DMS79 treated with DMSO at 0.1 percent for 48 hours (cell line): ENCODE results near the gene KIF26B.

ENCODE experiments used
- DNase-seq: peaks from one replicate; lab custom pipeline; 2025; lab: John Stamatoyannopoulos, UW

KIF26B gene

DNA sequence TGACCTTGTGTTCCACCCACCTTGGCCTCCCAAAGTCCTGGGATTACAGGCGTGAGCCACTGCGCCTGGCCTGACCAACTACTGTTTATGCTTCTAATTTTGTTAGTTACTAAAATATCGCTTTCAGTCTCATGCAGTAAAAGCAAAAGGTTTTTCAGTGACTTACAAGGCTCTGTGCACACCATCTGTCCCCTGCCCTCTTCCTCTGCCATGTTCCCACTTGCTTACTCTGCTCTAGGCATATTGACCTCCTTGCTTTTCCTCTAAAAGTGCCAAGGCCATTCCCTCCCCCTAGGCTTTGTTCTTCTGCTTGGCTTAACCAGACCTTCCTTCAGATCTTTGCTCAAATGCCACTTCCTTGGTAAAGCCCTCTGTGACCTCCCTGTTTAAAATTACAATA lies 276.9 kb downstream of the KIF26B start:
- DNase-seq = no peak

GRCh38 chr1:245432228-245432875 lies 277.6 kb downstream of the KIF26B start:
- no peak for DNase-seq

- DNase-seq = peak; percentile 80
These were observed 278.8 kb downstream of the KIF26B start for GRCh38 chr1:245433561-245433960.

GRCh38 chr1:245434280-245434679 lies 279.5 kb downstream of the KIF26B start:
- DNase-seq = peak; percentile 21

DNA sequence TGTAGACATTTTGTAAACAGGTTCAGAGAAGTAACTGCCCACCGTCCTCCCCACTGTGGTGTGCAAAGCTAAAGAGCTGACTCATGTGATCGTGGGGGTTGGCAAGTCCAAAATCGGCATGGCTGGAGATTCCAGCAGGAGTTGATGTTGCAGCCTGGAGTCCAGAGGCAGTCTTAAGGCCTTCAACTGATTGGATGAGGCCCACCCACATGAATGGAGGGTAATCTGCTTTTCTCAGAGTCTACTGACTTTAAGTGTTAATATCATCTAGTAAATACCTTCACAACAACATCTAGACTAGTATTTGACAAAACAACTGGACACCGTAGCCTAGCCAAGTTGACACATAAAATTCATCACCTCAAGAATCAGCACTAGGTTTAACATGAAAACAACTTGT lies 281.6 kb downstream of the KIF26B start:
- no peak for DNase-seq

DNA sequence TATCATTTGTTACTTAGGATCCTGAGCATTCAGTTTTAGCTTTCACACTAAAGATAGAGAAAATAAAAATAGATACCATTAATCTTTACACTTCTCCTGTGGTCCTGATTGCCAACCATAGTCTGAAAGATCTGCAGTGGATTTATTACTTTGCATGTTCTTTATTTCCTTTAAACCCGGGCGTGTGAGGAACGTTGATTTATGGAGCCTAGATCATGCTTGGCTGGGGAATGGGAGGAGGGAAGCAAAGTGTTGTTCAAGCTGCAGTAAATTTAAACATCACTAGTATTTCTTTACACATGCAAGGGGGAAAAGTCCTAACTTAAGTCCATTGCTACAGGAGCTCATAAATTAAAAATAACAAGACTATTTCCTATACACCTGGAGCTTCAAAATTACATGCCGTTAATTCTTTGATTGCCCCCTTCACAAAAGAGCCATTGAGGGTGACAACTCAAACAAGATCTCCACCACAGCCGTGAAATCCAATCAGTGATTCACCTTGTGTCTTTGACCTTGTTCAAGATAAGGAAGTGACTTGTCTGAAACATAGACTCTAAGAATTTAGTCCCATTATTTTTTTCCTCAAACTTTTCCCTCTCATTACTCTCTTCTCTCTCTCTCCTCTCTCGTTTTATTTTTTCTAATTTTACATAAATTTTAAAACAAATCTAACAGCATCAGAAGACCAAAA lies 282.7 kb downstream of the KIF26B start:
- DNase-seq = no peak

- DNase-seq = no peak
These were observed 286.1 kb downstream of the KIF26B start for GRCh38 chr1:245440922-245441321.

DNA sequence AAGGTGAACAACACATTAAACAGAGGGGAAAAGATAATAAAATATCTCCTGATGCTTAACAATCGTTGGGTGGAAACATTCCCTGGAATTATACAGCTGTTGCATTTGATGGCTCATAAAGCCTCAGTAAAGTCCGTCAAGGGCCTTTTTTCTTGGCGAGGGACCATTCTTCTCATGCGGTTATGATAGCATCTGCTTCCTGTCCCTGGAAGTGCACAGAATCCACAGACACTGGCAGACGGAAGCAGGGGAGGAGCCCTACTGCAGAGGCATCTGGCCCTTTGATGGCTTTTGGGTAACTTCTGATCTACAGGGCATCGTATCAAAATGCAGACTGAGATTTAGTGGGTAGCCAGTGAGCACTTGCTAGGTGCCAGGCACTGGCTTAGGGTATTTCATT lies 286.9 kb downstream of the KIF26B start:
- DNase-seq = peak; percentile 15

GRCh38 chr1:245444147-245444828 lies 289.5 kb downstream of the KIF26B start:
- DNase-seq = no peak

- no peak for DNase-seq
These were observed 290.2 kb downstream of the KIF26B start for GRCh38 chr1:245444945-245445344.

DNA sequence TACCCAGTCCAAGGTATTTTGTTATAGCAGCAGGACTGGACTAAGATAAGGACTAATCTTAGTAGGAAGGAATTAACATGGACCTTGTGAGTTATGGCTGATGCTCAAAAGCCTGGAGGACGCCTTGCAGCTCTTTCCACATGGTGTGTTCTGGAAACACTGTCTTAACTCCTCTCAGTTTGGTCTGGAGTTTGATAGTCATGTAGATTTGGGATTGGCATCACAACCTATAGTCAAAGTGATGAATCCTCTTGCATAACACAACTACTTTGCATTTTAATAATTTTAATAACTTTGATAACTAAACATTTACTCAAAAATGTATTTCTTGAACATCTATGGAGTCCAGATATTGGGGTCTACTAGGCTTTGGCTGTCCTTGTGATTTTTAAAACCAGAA lies 293.7 kb downstream of the KIF26B start:
- DNase-seq = no peak

GRCh38 chr1:245448975-245449431 lies 294.2 kb downstream of the KIF26B start:
- peak; percentile 38 for DNase-seq

GRCh38 chr1:245453541-245453940 lies 298.8 kb downstream of the KIF26B start:
- no peak for DNase-seq

DNA sequence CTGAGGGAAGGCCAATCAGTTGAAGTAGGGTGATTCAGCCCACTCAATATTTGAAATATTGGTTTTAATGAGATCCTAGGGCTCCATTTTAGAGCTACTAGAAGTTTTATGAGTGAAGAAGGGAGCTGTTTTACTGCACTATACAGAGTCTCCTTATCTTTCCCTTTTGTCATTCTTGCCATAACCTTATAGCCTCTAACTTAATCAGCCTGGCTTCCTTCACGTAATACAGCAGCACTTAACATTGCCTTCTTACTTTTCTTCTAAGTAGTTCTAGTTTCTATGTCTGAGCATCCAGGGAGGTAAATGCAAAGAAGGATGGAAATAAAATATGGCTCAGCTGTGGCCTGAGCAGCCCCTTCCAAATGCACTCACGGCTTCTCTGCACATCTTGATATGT lies 299.3 kb downstream of the KIF26B start:
- DNase-seq = no peak

GRCh38 chr1:245457562-245457961 lies 302.8 kb downstream of the KIF26B start:
- DNase-seq = no peak

- no peak for DNase-seq
These were observed 303.4 kb downstream of the KIF26B start for GRCh38 chr1:245458234-245458633.

GRCh38 chr1:245458761-245459174 lies 304.0 kb downstream of the KIF26B start:
- DNase-seq = no peak

- no peak for DNase-seq
These were observed 304.8 kb downstream of the KIF26B start for GRCh38 chr1:245459621-245460020.

DNA sequence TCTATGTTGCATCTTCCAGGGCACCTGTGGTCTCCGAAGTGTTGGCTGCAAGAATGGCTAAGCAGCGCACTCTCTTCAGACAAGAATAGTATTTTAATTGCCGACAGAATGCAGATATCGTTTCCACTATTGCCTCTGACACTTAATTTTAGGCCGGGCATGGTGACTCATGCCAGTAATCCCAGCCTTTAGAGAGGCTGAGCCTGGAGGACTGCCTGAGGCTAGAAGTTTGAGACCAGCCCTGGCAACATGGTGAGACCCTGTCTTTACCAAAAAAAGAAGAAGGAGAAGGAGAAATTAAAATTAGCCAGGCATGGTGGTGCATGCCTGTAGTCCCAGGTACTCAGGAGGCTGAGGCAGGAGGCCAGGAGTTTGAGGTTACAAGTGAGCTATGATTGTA lies 306.9 kb downstream of the KIF26B start:
- DNase-seq = no peak

DNA sequence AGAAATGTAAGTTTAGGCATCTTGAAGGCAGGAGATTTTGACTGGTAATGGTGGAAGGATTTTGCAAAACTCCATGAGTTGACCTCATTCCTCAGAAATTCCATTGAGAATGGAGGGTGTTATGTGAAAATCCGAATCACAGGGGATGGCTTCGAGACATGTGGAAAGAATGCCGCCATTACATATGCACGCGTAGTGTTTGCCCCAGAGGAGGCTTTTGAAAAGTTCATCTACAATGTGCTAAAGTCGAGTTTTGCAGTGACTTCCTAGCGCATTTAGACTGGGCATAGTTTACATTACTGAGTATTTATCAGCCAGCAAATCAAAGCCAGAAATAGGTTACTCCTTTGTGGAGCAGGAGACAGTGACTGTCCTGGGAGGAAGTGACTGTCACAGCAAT lies 307.4 kb downstream of the KIF26B start:
- no peak for DNase-seq

DNA sequence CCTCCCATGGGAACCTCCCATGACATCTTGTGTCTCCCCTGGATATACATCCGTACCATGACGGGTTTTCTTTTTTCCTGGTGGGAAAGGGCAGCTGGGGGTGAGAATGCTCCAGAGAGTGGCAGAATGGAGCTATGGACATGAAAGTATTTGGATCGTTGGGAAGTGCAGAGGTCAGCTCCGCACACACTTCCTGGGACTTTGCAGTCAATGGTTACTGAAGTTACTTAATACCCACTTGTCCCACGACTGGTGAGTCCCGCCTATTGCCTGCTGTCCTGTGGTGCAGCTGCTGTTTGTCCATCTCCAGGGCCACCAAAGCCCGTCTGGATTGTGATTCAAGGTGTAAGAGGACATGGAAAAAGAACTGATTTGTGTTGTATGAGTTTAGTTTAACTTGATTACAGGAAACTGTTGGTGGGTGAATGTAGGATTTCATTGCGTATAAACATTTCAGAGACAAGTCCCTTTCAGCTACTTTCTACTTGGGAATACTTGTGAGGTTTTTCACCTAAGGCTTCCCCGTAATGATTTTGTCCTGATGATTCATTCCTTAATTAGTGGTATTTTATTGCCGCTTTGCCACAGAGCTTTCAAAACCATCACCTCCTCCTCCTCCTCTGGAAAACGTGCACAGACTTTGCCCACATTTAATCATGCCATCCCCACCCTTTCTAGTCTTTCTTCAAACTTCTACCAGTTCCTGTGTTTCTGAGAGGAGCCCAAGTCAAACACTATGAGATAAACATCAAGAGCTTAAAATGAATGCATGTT lies 308.8 kb downstream of the KIF26B start:
- no peak for DNase-seq

DNA sequence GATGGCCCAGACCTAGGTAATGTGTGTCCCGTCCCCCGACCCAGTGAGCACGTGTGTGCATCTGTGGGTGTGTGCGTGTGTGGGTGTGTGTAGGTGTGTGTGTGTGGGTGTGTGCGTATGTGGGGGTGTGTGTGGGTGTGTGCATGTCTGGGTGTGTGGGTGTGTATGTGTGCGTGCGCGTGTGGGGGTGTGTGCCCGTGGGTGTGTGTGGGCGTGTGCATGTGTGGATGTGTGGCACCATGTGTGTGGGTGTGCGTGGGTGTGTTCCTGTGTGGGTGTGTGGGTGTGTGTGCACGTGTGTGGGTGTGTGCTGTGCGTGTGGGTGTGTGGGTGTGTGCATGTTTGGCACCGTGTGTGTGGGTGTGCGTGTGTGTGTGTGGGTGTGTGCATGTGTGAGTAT lies 309.5 kb downstream of the KIF26B start:
- DNase-seq = no peak
